AG20443 (cell line): Measurements from ENCODE around the gene SPIN2A.
A peak's percentile ranks its signal among the peaks of the same experiment; 100 is the strongest.
"Not testable (repeated sequence)": the region's sequence is repeated elsewhere in the genome, so short reads cannot be mapped to it uniquely, and the experiment has no call there.

Source experiments
- DNase-seq: peaks from one replicate; pipeline ENCODE4 v3.0.0; 2012; ENCODE audit warnings: low spot score, mixed read lengths

SPIN2A gene

DNA sequence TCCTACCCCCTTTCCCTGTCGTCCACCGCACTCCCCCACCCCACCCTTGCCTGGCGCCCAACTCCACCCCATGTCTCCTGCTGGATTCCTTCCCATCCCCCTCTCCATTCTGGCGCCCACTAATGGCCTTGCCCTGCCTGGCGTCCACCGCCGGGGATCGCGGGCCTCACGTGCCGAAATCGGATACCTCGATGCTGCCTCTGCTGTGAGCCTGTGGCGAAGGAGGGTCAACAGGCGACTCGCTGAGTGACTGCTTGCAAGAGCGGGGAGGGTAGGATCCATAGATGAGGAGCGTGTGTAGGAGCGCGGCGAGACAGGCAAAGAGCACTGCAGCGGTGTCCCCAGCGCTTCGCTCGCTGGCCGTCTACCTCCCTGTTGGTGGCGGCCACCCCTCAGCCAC, at the start of gene SPIN2A:
Gene SPIN2A, minus strand, starts transcription at position 325 of the 400 bp plus-strand sequence. CDS start 800 bp downstream, outside the sequence.
- not testable (repeated sequence) for DNase-seq

DNA sequence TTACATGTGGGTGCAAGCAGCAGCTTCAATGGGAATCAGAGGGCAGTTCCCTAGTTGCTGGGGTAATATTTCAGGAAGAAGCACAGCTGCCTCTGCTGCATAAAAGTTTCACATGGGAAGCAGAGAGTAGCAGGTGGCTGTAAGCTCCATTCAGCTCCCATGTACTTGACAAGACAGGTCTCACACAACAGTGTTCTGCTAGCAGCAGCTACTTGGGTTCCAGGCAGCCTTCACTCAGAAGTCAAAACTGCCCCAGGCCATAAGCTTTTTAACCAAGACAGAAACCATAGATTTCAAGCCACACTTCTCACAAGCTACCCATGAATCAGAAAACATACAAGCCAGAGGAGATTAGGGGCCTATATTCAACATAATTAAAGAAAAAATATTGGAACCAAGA, 41.4 kb upstream of the SPIN2A start:
- no peak for DNase-seq

DNA sequence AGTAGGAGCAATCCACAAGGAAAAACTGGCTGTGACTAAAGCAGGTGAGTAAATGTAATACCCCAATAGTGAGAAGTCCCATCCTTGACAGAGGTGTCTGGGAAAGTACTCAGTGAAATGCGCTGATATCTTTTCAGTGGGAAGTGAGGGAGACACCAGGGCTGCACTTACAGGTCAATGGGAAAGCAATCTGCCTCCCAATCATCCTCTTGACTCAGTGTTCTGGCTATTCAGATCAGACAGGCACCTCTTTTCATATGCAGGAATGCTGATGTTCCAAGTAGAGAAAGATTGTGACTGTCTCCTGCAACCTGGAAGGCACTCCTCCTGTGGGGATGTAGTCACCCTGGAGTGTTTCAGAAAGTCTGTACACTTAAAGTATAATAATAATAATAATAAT, 39.9 kb upstream of the SPIN2A start:
- no peak for DNase-seq

DNA sequence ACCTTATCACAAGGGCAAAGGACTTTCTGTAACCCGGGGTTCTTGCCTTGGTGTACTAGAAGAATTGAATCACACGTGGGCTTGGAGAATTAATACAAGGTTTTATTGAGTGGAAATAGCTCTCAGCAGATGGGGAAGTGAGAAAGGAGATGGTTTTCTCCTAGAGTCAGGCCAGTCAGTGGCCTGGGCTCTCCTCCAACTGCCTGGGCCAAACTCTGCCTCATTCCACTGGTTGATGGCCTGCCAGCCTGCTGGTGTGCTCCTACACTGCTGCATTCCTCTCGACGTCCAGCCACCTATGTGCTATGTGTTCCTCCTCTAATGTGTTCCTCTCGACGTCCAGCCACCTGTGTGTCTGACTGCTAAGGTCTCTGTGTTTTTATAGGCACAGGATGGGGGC, 35.3 kb upstream of the SPIN2A start:
- peak; percentile 18 for DNase-seq

DNA sequence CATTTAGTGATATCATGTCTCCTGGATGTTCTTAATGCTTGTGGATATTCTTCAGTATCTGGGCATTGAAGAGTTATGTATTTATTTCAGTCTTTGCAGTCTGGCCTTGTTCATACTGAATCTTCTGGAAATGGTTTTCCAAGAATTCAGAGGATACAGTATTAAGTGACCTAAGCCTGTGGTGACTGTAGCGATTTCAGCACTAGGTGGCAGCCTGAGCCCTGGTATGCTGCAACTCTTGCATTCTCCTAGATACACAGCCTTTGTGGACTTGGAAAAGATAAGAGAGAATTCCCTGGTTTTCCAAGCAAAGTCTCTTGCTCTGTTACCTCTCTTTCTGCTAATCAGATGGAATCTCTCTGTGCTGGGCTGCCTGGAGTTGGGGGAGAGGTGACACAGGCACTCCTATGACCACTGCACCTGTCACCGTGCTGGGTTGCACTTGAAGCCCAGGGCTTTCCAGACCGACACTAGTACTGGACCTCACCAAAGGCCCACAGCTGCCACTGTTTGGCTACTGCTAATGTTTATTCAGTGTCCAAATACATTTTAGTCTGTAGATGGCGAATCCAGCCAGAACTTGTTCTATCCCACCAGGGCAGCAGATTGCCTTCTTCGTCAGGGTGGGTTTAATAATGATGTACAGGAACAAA, 19.3 kb upstream of the SPIN2A start:
- DNase-seq: peak; percentile 49

DNA sequence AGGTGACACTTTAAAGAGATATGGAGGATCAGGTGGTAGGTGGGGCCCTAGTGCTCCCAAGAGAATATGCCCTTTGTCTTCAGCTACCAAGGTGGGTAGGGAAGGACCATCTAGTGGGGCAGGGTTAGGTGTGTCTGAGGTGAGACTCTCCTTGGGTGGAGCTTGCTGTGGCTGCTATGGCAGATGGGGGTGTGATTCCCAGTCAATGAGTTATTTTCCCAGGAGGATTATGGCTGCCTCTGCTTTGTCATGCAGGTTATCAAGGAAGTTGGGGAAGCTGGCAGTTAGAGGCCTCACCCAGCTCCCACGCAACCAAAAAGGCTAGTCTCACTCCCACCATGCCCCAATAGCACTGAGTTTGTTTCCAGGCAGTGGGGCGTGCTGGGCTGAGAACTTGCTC, 18.0 kb upstream of the SPIN2A start:
- no peak for DNase-seq

DNA sequence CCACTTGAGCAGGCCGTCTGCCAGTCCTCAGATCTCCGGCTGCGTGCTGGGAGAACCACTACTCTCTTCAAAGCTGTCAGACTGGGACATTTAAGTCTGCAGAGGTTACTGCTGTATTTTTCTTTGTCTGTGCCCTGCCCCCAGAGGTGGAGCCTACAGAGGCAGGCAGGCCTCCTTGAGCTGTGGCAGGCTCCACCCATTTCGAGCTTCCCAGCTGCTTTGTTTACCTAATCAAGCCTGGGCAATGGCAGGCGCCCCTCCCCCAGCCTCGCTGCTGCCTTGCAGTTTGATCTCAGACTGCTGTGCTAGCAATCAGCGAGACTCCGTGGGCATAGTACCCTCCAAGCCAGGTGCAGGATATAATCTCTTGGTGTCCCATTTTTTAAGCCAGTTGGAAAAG, 15.0 kb upstream of the SPIN2A start:
- DNase-seq: not testable (repeated sequence)

DNA sequence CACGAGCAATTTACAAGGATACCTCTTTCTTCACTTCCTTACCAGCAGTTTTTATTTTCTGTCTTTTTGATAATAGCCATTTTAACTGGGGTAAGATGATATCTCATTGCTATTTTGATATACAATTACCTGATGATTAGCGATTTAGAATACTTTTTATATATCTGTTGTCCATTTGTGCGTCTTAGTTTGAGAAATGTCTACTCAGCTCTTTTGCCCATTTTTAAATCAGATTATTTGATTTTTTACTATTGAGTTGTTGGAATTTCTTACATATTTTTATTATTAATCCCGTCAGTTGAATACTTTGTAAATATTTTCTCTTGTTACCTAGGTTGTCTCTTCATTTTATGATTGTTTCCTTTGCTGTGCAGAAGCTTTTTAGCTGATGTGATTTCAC, 1.5 kb upstream of the SPIN2A start:
- no peak for DNase-seq

DNA sequence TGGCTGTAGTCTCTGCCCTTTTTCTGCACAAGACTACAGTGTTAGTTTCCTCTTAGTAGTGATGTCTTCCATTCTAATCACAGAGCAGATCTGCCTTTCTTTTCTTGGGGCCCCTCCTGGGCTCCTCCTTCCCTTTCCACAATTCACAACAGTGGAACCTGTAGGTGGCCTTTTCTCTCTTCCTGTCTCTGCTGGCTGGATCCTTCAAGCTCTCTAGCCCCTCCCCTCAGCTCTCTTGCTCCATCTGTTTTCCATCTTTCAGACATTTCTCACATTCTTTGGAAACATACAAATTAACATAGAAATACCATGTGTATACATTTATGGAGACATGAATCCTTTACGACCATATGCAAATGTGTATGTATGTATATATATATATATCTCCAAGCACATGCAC, 304 bp upstream of the SPIN2A start:
- DNase-seq: peak; percentile 25

DNA sequence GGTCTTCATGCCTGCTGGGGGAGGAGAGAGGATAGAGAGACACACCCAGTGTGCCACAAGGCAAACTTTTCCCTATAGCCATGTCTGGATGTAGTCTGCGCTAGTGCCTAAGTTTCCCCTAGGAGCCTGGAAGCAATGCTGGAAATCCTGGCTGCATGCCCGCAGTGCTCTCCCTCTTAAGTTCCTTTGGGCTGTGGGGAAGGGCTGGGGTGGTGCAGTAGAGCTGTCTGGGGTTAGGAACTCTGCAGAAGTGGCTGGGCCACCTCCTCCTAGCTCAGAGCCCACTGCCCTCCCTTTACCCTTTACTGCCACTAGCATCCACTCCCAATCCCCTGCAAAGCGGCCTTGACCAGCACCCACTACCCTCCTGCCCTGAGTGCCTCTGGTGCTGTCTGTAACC, 608 bp downstream of the SPIN2A start:
- not testable (repeated sequence) for DNase-seq

DNA sequence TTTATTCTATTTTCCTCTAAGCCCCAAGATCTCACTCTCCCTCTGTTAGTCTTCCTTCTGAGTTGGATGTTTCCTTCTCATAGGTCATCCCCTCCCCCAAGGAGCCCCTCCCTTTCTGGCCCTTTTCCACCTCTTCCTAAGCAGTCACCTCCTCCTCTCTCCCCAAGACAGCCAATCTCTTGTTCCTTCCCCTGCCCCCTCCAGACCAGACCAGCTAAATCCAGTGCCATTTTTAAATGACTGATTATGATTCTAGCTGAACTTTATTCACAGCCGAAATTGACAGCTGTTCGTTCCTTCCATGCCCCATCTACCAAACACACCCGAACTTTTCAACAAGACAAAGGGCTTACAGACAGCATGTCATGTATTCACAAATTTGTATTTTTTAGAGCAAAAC, 1.9 kb downstream of the SPIN2A start:
- DNase-seq: no peak

DNA sequence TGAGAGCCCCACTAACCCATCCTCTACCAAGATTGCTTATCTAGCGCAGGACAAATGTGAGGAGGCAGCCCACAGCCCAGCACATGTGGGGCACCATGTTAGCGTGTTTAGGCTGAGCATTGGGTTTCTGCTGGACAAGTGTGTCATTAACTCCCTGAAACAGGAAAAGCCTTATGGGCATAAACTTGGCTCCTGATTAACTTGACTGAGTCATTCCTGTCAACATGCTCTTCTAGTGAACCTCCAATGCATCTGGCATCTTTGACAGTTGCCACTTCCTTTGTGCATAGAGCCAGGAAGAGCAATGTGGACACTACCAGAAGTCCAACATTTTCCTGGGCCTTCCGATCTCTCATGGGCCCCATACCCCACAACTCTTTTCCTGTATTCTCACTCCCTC, 2.5 kb downstream of the SPIN2A start:
- DNase-seq: no peak

DNA sequence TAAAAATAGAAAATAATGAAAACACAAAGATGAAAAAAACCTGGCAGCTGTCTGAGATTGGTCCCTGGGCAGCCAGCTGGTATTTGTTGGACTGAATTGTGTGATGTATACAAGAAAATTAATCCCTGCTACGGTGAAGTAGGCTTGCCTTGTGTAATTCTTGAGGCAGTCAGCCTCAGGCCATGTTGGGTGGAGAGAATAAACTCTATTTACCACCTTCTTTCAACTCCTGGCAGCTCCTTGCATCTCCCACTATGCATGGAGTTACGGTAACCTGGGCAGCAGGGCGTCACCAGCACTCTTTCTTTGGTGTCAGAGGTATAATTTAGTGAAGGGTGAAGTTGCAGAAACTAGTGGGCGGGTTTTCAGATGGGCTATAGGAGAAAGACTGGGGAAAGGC, 3.5 kb downstream of the SPIN2A start:
- DNase-seq: no peak

DNA sequence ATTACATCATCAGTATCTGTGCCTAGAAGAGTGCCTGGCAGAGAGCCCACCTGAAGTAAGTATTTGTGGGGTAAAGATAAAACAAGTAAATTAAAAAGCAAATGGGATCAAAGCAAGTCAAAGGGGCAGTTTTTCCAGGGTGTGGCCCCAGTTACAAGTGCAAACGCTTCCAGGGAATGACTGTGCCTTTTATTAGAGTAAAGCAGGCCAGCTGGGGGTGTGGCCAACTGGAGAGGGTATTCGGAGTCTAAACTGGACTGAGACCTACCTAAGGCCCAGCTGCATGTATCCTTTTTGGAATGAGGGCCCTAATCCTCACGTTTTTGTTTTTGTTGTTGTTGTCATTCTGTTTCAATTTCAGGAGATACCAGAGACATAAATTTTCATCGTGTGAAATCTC, 3.9 kb downstream of the SPIN2A start:
- not testable (repeated sequence) for DNase-seq

DNA sequence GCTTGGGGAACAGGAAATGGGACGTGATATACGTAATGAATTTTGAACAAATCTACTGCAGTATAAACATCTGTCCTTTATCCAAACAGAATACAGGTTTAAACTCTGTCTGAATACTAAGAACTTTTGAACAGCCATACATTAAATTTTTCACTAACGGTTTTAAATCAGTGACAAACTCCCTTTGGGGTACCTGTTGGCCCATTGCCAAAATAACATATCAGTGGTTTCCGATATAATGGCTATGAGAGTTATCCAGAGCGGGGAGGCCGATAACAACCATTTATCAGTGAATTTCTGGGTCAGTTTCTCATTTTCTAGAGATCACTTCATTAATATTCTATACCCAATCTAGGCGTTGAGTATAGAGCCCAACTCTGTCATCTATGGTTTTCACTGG, 5.2 kb downstream of the SPIN2A start:
- DNase-seq: no peak

DNA sequence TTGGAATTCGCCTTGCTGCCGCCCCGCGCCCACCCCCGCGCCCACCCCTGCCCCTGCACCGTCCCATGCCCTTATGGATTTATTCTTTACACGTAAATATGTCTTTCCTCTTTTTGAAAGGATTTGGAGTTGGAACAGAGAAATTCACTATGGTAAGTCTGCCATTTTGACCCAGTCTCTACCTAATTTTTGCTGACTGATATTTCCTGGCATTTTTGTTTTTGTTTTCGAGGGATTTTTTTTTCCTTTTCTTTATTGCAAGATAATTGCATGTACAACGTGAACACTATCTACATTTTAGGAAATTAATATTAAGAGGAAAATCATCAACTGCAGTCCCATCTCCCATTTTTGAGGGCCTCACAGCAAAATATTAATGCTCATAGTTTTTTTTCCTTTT, 15.4 kb downstream of the SPIN2A start:
- no peak for DNase-seq

DNA sequence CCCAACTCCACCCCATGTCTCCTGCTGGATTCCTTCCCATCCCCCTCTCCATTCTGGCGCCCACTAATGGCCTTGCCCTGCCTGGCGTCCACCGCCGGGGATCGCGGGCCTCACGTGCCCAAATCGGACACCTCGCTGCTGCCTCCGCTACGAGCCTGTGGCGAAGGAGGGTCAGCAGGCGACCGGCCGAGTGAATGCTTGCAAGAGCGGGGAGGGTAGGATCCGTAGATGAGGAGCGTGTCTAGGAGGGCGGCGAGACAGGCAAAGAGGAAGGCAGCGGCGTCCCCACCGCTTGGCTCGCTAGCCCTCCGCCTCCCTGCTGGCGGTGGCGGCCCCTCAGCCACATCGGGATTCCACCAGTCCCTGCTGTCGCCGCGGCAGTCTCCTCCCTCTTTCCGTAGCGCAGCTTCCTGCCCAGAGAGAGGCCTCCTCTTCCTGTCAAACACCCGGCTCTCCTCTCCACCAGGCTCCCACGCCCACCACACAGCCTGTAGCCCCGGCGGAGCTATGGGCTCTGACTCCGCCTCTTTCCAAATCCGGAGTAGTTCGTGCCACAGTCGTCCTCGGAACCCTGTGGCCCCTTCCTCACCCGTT, 15.9 kb downstream of the SPIN2A start, which contains the start of gene SPIN2B:
Gene SPIN2B, minus strand, starts transcription at position 387 of the 594 bp plus-strand sequence.
- DNase-seq: peak; percentile 91

DNA sequence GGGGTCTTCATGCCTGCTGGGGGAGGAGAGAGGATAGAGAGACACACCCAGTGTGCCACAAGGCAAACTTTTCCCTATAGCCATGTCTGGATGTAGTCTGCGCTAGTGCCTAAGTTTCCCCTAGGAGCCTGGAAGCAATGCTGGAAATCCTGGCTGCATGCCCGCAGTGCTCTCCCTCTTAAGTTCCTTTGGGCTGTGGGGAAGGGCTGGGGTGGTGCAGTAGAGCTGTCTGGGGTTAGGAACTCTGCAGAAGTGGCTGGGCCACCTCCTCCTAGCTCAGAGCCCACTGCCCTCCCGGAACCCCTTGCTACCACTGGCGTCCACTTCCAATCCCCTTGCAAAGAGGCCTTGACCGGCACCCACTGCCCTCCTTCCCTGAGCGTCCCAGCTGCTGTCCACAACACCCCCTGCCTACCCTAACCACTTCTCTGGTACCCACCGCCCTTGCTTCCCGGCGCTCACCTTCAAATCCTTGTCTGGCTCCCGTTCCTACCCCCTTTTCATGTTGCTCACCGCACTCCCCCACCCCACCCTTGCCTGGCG, 16.5 kb downstream of the SPIN2A start:
- peak; percentile 9 for DNase-seq

DNA sequence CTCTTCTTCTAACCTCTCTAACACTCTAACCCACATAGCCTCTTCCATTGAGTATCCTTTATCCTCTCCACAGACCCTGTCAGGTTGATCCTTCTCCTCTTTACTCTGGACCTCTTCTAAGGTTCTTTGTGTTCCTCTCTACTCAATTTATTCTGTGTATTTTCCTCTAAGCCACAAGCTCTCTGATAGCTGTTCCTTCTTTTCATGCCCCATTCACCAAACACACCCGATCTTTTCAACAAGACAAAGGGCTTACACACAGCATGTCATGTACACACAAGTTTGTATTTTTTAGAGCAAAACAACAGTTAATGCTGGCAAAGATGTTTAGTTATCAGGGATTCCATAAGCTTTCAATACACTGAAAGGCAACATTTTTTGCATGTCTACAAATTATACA, 17.8 kb downstream of the SPIN2A start:
- no peak for DNase-seq

DNA sequence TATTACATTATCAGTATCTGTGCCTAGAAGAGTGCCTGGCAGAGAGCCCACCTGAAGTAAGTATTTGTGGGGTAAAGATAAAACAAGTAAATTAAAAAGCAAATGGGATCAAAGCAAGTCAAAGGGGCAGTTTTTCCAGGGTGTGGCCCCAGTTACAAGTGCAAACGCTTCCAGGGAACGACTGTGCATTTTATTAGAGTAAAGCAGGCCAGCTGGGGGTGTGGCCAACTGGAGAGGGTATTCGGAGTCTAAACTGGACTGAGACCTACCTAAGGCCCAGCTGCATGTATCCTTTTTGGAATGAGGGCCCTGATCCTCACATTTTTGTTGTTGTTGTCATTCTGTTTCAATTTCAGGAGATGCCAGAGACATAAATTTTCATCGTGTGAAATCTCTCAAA, 19.6 kb downstream of the SPIN2A start:
- DNase-seq: not testable (repeated sequence)

DNA sequence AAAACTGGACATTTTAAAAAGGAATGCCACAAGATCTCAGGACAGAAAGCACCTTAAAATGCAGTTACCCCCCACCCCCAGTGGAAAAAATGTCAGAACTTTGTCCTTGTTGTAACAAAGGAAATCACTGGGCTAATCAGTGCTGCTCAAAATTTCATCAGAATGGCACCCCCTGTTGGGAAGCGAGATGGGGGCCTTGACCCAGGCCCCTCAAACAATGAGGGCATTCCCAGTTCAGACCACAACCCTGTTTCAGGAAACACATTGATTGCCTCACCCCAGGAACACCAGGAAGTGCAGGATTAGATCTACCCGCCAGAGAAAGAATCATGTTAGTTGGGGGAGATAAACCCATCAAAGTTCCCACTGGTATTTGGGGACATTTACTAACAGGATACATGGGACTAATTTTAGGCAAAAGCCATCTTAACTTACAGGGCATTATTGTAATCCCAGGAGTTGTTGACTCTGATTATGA, 32.2 kb downstream of the SPIN2A start:
- DNase-seq: no peak

DNA sequence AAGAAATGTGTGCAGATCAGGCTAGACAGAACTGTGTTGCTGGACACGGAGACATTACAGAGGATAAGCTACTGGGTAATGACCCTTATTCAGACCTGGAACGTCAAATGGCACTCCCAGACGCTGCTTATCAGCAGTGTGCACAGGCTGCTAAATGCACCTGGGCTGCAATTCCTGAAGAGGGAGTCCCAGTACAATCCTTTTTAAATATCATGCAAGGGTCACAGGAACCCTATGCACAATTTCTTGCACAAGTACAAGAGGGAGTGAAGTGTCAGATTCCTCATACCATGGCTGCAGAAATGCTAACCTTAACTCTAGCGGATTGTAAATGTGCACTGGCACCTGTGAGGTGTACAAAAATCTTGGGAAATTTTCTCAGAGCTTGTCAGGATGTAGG, 32.8 kb downstream of the SPIN2A start:
- DNase-seq: no peak

DNA sequence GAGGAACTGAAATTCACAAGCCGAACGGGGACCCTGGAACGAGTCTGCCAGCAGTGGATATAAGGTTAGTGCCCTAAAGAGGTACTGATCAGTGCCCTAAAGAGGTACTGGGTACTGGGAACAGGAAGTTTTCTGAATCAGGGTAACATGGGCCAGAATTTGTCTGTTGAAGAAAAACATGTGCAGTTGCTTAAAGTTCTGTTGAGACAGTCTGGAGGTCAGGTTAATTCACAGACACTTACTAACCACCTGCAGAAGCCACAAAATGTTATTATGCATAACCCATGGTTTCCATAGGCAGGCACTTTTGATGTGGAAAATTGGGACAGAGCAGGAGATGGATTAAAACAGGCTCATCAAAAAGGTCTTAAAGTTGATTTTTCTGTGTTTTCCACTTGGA, 33.7 kb downstream of the SPIN2A start:
- DNase-seq: no peak

DNA sequence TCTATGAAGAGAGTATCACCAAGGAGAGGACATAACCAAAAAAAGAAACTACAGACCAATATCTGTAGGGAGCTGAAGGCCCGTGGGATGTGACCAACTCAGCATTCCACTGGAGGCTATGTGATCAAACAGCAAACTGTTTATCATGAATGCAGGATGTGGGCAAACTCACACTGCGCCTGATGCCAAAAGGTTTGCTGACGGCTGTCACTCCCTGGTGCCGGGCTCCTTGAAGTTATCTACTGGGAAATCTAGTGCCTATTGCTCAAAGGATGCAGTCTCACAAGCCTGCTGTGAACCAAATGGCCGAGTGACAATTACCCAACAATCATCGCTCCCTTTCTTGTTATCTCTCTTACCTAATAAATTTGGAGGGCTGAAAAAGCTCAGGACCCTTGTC, 34.3 kb downstream of the SPIN2A start:
- DNase-seq: not testable (repeated sequence)
